ENCODE data around the gene PROZ. TPM values are rescaled to one million over a fixed set of nuclear protein-coding genes. Genes with fewer than 3 reads are reported as not detected.

The PROZ gene
- polyA plus RNA-seq, 1 donor (not counting 4 experiments of a cell fraction or from before 2014, with no cell fraction given): not detected

GRCh38 chr13:113172419-113172926 is 14.0 kb downstream of the PROZ start:
- Histone ChIP-seq H3K79me2 (ENCODE audit: control insufficient read depth, insufficient read depth, low read length) (no peaks in the 10 kb centered on the region), H3K9me1 (ENCODE audit: control insufficient read depth, extremely low read depth, insufficient read depth, low read length) (no peaks in the 10 kb centered on the region), H2AFZ (ENCODE audit: control insufficient read depth, low read length) (no peak overlapping the region), H3K27ac (ENCODE audit: control insufficient read depth, insufficient read depth, low read length) (no peak overlapping the region), H3K36me3 (ENCODE audit: control insufficient read depth in 2 of 2, extremely low read depth in 1 of 2, insufficient read depth in 2 of 2, low read length in 2 of 2) (peaks cover 11 to 19% of the 10 kb centered on the region in 2 experiments), H4K20me1 (ENCODE audit: control insufficient read depth, extremely low read depth, insufficient read depth, low read length) (no peaks in the 10 kb centered on the region), H3K4me3 (ENCODE audit: control insufficient read depth in 2 of 3, extremely low read depth in 1 of 3, insufficient read depth in 2 of 3, low read depth in 1 of 3, low read length in 3 of 3) (no peak overlapping the region), H3K9ac (ENCODE audit: control insufficient read depth, extremely low read depth, insufficient read depth, low read length) (no peak overlapping the region), H3K27me3 (ENCODE audit: control insufficient read depth, extremely low read depth, insufficient read depth, low read length) (no peaks in the 10 kb centered on the region), H3K4me2 (ENCODE audit: control insufficient read depth, extremely low read depth, insufficient read depth, low read depth, low read length) (no peak overlapping the region), H3K9me3 (ENCODE audit: control insufficient read depth, low read depth, low read length) (no peaks in the 10 kb centered on the region), H3K4me1 (ENCODE audit: control insufficient read depth, extremely low read depth, insufficient read depth, low read length) (no peaks in the 10 kb centered on the region)
- TF ChIP-seq CTCF (optimal IDR thresholded peaks at IDR 0.05 in 1 of 3, IDR thresholded peaks at IDR 0.05 in 1 of 3, conservative IDR thresholded peaks at IDR 0.05 in 1 of 3; ENCODE audit: extremely low read depth in 1 of 3, insufficient read depth in 2 of 3, low read length in 3 of 3) (no peak), EZH2 (IDR thresholded peaks at IDR 0.05; ENCODE audit: low read length) (no peak)
- dilution Hi-C loops (cut with MboI; ENCODE audit: extremely low pct_ligation_motif_present, low sequenced_read_pairs): no loop called here
- FAIRE-seq: no peak
- no peak for DNase-seq (ENCODE audit: low read depth, low spot score)

GRCh38 chr13:113176280-113176679 is 17.8 kb downstream of the PROZ start:
- Histone ChIP-seq H3K27ac (ENCODE audit: control insufficient read depth, insufficient read depth, low read length) (no peak overlapping the region), H3K4me3 (ENCODE audit: control insufficient read depth in 2 of 3, extremely low read depth in 1 of 3, insufficient read depth in 2 of 3, low read depth in 1 of 3, low read length in 3 of 3) (no peak overlapping the region), H2AFZ (ENCODE audit: control insufficient read depth, low read length) (no peak overlapping the region), H3K27me3 (ENCODE audit: control insufficient read depth, extremely low read depth, insufficient read depth, low read length) (no peaks in the 10 kb centered on the region), H3K4me2 (ENCODE audit: control insufficient read depth, extremely low read depth, insufficient read depth, low read depth, low read length) (no peak overlapping the region), H4K20me1 (ENCODE audit: control insufficient read depth, extremely low read depth, insufficient read depth, low read length) (peaks cover 3% of the 10 kb centered on the region), H3K9me3 (ENCODE audit: control insufficient read depth, low read depth, low read length) (no peaks in the 10 kb centered on the region), H3K36me3 (ENCODE audit: control insufficient read depth in 2 of 2, extremely low read depth in 1 of 2, insufficient read depth in 2 of 2, low read length in 2 of 2) (peaks cover 18 to 44% of the 10 kb centered on the region in 2 experiments), H3K4me1 (ENCODE audit: control insufficient read depth, extremely low read depth, insufficient read depth, low read length) (peaks cover 4% of the 10 kb centered on the region), H3K9ac (ENCODE audit: control insufficient read depth, extremely low read depth, insufficient read depth, low read length) (no peak overlapping the region), H3K9me1 (ENCODE audit: control insufficient read depth, extremely low read depth, insufficient read depth, low read length) (no peaks in the 10 kb centered on the region), H3K79me2 (ENCODE audit: control insufficient read depth, insufficient read depth, low read length) (no peaks in the 10 kb centered on the region)
- dilution Hi-C loops (cut with MboI; ENCODE audit: extremely low pct_ligation_motif_present, low sequenced_read_pairs): no loop called here
- TF ChIP-seq EZH2 (IDR thresholded peaks at IDR 0.05; ENCODE audit: low read length) (no peak), CTCF (optimal IDR thresholded peaks at IDR 0.05 in 1 of 3, IDR thresholded peaks at IDR 0.05 in 1 of 3, conservative IDR thresholded peaks at IDR 0.05 in 1 of 3; ENCODE audit: extremely low read depth in 1 of 3, insufficient read depth in 2 of 3, low read length in 3 of 3) (no peak)
- no peak for FAIRE-seq
- no peak for DNase-seq (ENCODE audit: low read depth, low spot score)
